GM23248 (cell line): ENCODE data around the gene APMAP. TPM values are rescaled to one million over a fixed set of nuclear protein-coding genes. Genes with fewer than 3 reads are reported as not detected.

Experiments
- DNase-seq: peaks from one replicate; pipeline ENCODE4 v3.0.0-alpha.2; 2015
- H2AFZ ChIP-seq: fragments of 200-600 bp; sonication (generic); 2 replicates; pipeline ENCODE4 v1.6.1; 2016; ENCODE audit warnings: antibody characterized with exemption
- H3F3A ChIP-seq: fragments of 200-600 bp; sonication (generic); 2 replicates; pipeline ENCODE4 v1.6.1; 2016; ENCODE audit warnings: mild to moderate bottlenecking, antibody characterized with exemption, mixed run types; ENCODE audit not compliant: insufficient read depth
- H3K27ac ChIP-seq: fragments of 200-600 bp; sonication (generic); 2 replicates; pipeline ENCODE4 v1.5.1; 2016; ENCODE audit warnings: mild to moderate bottlenecking
- H3K27me3 ChIP-seq: fragments of 200-600 bp; sonication (generic); replicated peaks from 2 replicates; pipeline ENCODE4 v1.6.1; 2016; ENCODE audit warnings: mild to moderate bottlenecking; ENCODE audit not compliant: insufficient read depth
- H3K36me3 ChIP-seq: fragments of 200-600 bp; sonication (generic); 2 replicates; pipeline ENCODE4 v1.6.1; 2016; ENCODE audit warnings: low read depth, mild to moderate bottlenecking
- H3K4me1 ChIP-seq: fragments of 200-600 bp; sonication (generic); 2 replicates; pipeline ENCODE4 v1.6.1; 2016; ENCODE audit warnings: mild to moderate bottlenecking; ENCODE audit not compliant: insufficient read depth
- H3K4me2 ChIP-seq: fragments of 200-600 bp; sonication (generic); one replicate; pipeline ENCODE4 v1.6.1; 2016; ENCODE audit warnings: mild to moderate bottlenecking; ENCODE audit not compliant: unreplicated experiment
- H3K4me3 ChIP-seq: fragments of 200-600 bp; sonication (generic); 2 replicates; pipeline ENCODE4 v1.5.1; 2016; ENCODE audit warnings: mild to moderate bottlenecking
- H3K79me2 ChIP-seq: fragments of 200-600 bp; sonication (generic); 2 replicates; pipeline ENCODE4 v1.6.1; 2016; ENCODE audit warnings: mild to moderate bottlenecking; ENCODE audit not compliant: insufficient read depth
- H3K9ac ChIP-seq: fragments of 200-600 bp; sonication (generic); 2 replicates; pipeline ENCODE4 v1.6.1; 2016; ENCODE audit warnings: mild to moderate bottlenecking
- H3K9me2 ChIP-seq: fragments of 200-600 bp; sonication (generic); 2 replicates; pipeline ENCODE4 v1.6.1; 2016; ENCODE audit warnings: mixed run types, mild to moderate bottlenecking, moderate library complexity; ENCODE audit not compliant: insufficient read depth
- H3K9me3 ChIP-seq: fragments of 200-600 bp; sonication (generic); one replicate; pipeline ENCODE4 v1.6.1; 2017; ENCODE audit warnings: low read depth
- H4K20me1 ChIP-seq: fragments of 200-600 bp; sonication (generic); 2 replicates; pipeline ENCODE4 v1.6.0; 2016; ENCODE audit not compliant: insufficient read depth
- EZH2 ChIP-seq: fragments of 200-600 bp; sonication (generic); IDR thresholded peaks from 2 replicates; pipeline ENCODE4 v1.6.1; 2018; ENCODE audit warnings: antibody characterized with exemption, mild to moderate bottlenecking; ENCODE audit not compliant: insufficient read depth, poor library complexity, severe bottlenecking
- EZH2phosphoT487 ChIP-seq: fragments of 200-600 bp; sonication (generic); IDR thresholded peaks from 2 replicates; pipeline ENCODE4 v1.6.1; 2018; ENCODE audit warnings: antibody characterized with exemption, moderate library complexity, mild to moderate bottlenecking, low read depth; ENCODE audit not compliant: insufficient read depth
- WGBS, 2 experiments: methylation state at CpG; one replicate each; pipeline ENCODE4 v1.1.6; 2015 to 2017; ENCODE audit warnings: low lambda C conversion rate in 2 of 2, low coverage in 1 of 2; ENCODE audit errors: missing lambda C conversion rate in 2 of 2; 5-methylcytosine and 5-hydroxymethylcytosine counted together
- in situ Hi-C: fragments of 300-500 bp; cut with MboI; formaldehyde crosslinking; loops from 2 replicates; pipeline ENCODE4 v1.15.0; 2020
- polyA plus RNA-seq: library from polyadenylated mRNA; unstranded; fragments of >200 nt; fragmentation: Nextera tagmentation; extraction: Ambion mirVana; gene quantifications from 2 replicates; pipeline ENCODE4 v1.2.1, GENCODE V29; 2016
- total RNA-seq: library from RNA; depleted of rRNA; stranded (reverse); fragments of >200 nt; shearing (Covaris generic); gene quantifications from 2 replicates; pipeline ENCODE4 v1.2.3, GENCODE V29; 2014

The APMAP gene
- total and polyA plus RNA-seq, 2 experiments from 2014 or later = 109 to 123 TPM

DNA sequence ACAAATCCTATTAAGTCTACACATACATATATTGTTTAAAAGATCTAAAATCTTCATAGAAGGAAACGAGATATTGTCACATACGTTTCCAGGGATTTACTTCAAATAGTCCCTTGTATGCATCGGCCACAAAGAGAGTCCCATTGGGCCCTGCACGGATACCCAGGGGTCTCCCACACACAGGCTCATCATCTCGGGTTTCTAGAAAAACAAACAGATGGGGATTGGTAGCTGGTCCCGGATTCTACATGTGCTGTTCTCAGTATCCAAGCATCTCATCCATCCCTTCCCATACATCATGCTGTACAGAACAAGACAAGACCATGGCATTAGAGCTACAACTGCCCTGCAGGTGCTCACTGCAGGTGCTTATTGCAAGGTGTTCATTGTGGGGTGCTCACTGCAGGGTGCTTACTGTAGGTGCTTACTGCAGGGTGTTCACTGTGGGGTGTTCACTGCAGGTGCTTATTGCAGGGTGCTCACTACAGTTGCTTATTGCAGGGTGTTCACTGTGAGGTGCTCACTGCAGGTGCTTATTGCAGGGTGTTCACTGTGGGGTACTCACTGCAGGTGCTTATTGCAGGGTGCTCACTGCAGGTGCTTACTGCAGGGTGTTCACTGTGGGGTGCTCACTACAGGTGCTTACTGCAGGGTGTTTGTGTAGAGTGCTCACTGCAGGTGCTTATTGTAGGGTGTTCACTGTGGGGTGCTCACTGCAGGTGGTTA lies 21.0 kb downstream of the APMAP start:
- no peak for DNase-seq
- WGBS, 2 experiments = 86 to 92% methylated on average over 6 of the region's 6 CpGs
- Histone ChIP-seq H3K9me3 (no peaks in the 10 kb centered on the region), H4K20me1 (0 out of 2 replicates have a peak, but pooled peaks cover 4% of the 10 kb centered on the region), H3K79me2 (0 out of 2 replicates have a peak, but pooled peaks cover 7% of the 10 kb centered on the region), H3K27me3 (no peaks in the 10 kb centered on the region), H3K4me2 (no peak overlapping the region), H3K27ac (no peak overlapping the region), H3K4me1 (no peaks in the 10 kb centered on the region), H3K9me2 (no peaks in the 10 kb centered on the region), H3F3A (no peaks in the 10 kb centered on the region), H3K4me3 (no peak overlapping the region), H2AFZ (no peak overlapping the region), H3K36me3 (peaks cover 9% of the 10 kb centered on the region; the same call in 1 of the 2 replicates), H3K9ac (no peak overlapping the region)
- TF ChIP-seq EZH2 = no peak
- no peak for TF ChIP-seq EZH2phosphoT487
- in situ Hi-C loops = no loop called here

DNA sequence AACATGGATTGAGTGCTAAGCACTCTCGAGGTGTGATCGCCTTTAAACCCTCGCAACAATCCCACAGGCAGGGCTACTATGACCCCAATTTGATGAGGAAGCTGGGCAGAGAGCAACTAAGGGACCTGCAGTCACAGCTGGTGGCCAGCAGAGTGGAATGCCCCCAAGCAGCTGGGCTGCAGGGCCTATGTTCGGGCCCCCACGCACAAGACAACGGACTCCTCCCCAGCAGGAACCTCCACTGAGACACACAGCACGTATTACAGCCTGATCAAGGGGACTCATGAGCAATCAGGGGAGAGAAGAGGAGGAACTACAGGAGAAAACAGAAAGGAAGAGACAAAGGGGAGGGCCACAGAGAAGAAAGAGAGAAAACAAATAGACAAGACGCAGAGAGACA lies 21.8 kb downstream of the APMAP start:
- Histone ChIP-seq H3K9me2 (no peaks in the 10 kb centered on the region), H3K4me1 (no peaks in the 10 kb centered on the region), H2AFZ (no peak overlapping the region), H3K27me3 (no peaks in the 10 kb centered on the region), H3K9me3 (no peaks in the 10 kb centered on the region), H3K36me3 (peaks cover 9% of the 10 kb centered on the region; the same call in 1 of the 2 replicates), H3K4me3 (no peak overlapping the region), H3K9ac (no peak overlapping the region), H3K79me2 (0 out of 2 replicates have a peak, but pooled peaks cover 7% of the 10 kb centered on the region), H3F3A (no peaks in the 10 kb centered on the region), H4K20me1 (0 out of 2 replicates have a peak, but pooled peaks cover 4% of the 10 kb centered on the region), H3K27ac (no peak overlapping the region), H3K4me2 (no peak overlapping the region)
- 98 to 99% methylated on average over 8 of the region's 8 CpGs for WGBS, 2 experiments
- DNase-seq = no peak
- in situ Hi-C loops = no loop called here
- no peak for TF ChIP-seq EZH2phosphoT487
- no peak for TF ChIP-seq EZH2

DNA sequence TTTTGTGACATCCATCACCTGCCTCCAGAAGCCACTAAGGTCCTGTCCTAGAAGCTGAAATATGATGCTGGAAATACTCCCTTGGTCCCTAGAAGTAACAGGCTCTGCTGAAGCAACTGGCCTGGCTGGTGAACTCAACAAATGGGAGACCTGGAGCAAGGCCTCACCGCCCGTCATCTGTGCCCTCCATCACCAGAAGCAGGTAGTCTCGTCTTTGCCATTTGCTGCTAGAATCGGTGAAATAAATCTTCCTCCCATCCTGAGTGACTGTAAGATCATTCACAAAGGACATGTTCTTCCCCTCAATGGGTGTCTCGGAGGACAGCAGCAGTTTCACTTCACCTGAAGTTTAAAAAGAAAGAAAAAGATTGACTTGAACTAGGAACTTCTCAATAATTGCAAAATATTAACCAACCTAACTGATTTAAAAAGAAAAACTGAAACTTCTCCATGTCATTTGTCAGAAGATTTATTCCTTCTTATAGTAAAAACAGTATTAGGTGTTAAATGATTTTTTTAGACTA lies 22.5 kb downstream of the APMAP start:
- Histone ChIP-seq H3K4me1 (no peaks in the 10 kb centered on the region), H3K4me3 (no peak overlapping the region), H3K36me3 (peaks cover 9% of the 10 kb centered on the region; the same call in 1 of the 2 replicates), H3K4me2 (no peak overlapping the region), H2AFZ (no peak overlapping the region), H4K20me1 (0 out of 2 replicates have a peak, but pooled peaks cover 4% of the 10 kb centered on the region), H3K9me3 (no peaks in the 10 kb centered on the region), H3F3A (no peaks in the 10 kb centered on the region), H3K27me3 (no peaks in the 10 kb centered on the region), H3K9ac (no peak overlapping the region), H3K79me2 (0 out of 2 replicates have a peak, but pooled peaks cover 7% of the 10 kb centered on the region), H3K9me2 (no peaks in the 10 kb centered on the region), H3K27ac (no peak overlapping the region)
- in situ Hi-C loops = no loop called here
- WGBS, 2 experiments = 96 to 97% methylated on average over 5 of the region's 5 CpGs
- no peak for DNase-seq
- TF ChIP-seq EZH2phosphoT487 (no peak), EZH2 (no peak)

DNA sequence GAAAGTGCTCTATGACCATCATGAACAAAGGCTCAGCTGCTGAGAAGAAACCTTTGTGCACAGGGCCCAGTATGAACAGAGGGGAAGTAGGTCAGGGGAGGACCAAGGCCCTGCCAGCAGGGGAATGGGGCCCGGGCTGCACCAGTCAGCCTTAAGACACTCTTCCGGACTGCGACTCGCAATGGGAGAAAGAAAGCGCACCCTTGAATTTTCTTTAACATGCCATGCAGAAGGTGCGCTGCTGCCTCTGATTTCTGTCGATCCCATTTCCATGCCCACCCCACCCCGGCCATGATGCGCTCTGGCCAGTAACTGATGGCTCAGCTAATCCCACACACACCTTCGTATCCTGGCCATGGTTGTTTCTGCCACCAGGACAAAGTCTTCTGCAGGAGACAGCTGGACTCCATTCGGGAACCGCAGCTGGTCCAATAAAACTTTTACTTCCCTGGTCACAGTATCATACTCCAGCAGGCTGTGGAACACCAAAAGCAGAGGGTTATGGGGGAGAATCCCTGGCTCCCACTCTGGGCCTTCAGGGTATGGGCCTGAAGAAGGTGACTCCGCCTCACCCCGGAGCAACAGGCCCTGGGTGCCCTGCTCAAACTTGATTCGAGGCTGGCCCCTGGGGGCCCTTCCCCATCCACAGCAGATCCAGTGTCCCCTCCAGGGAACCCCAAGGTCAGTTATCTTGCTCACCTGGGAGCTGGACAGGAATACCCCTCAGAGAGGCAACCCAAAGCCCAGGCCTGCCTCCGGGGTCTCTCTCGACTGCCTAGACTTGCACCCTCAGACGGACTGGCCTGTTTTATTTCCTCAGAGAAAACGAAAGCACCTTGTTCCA lies 23.1 kb downstream of the APMAP start:
- Histone ChIP-seq H3K9me3 (no peaks in the 10 kb centered on the region), H3K36me3 (peaks cover 9% of the 10 kb centered on the region; the same call in 1 of the 2 replicates), H3K9me2 (no peaks in the 10 kb centered on the region), H3K27ac (no peak overlapping the region), H3K27me3 (no peaks in the 10 kb centered on the region), H2AFZ (no peak overlapping the region), H3K4me3 (no peak overlapping the region), H3K9ac (no peak overlapping the region), H3K4me2 (no peak overlapping the region), H3K79me2 (0 out of 2 replicates have a peak, but pooled peaks cover 6% of the 10 kb centered on the region), H3F3A (no peaks in the 10 kb centered on the region), H4K20me1 (0 out of 2 replicates have a peak, but pooled peaks cover 3% of the 10 kb centered on the region), H3K4me1 (no peaks in the 10 kb centered on the region)
- in situ Hi-C loops = no loop called here
- no peak for TF ChIP-seq EZH2
- no peak for TF ChIP-seq EZH2phosphoT487
- WGBS, 2 experiments = 94 to 99% methylated on average over 19 of the region's 19 CpGs
- no peak for DNase-seq
